CD14-positive monocyte (primary cell): ENCODE results near the gene GPN1. TPM values are rescaled to one million over a fixed set of nuclear protein-coding genes. Genes with fewer than 3 reads are reported as not detected.

Experiments
- DNase-seq, 3 donors: peaks; one replicate each; pipeline ENCODE4 v3.0.0-alpha.2; 2011 to 2022
- H2AFZ ChIP-seq: 2 replicates; pipeline ENCODE4 v1.6.0; 2012; ENCODE audit warnings: mild to moderate bottlenecking, low read depth, low read length, inconsistent platforms; ENCODE audit not compliant: insufficient read depth, poor library complexity, severe bottlenecking
- H3K27ac ChIP-seq, 2 donors: 1 replicate in 1 of 2; 2 replicates in 1 of 2; pipeline ENCODE4 v1.5.1; 2012 to 2013; ENCODE audit warnings: low read length in 2 of 2, control low read depth in 1 of 2, inconsistent platforms in 1 of 2, low read depth in 1 of 2, mild to moderate bottlenecking in 1 of 2
- H3K27me3 ChIP-seq, 2 donors: one replicate each; pipeline versions ENCODE4 v1.6.0 to v1.6.1; 2011 to 2013; ENCODE audit warnings: low read length in 2 of 2; ENCODE audit not compliant: control insufficient read depth in 2 of 2, insufficient read depth in 2 of 2
- H3K36me3 ChIP-seq, 2 donors: replicated peaks in 1 of 2; 1 replicate in 1 of 2; 2 replicates in 1 of 2; pipeline versions ENCODE4 v1.5.1 to v1.6.1; 2012 to 2013; ENCODE audit warnings: low read length in 2 of 2, control low read depth in 1 of 2, inconsistent platforms in 1 of 2, mild to moderate bottlenecking in 1 of 2; ENCODE audit not compliant: insufficient read depth in 2 of 2, control insufficient read depth in 1 of 2
- H3K4me1 ChIP-seq, 2 donors: 1 replicate in 1 of 2; 2 replicates in 1 of 2; pipeline versions ENCODE4 v1.5.1 to v1.6.1; 2012 to 2013; ENCODE audit warnings: low read length in 2 of 2, control low read depth in 1 of 2, inconsistent platforms in 1 of 2, mild to moderate bottlenecking in 1 of 2, moderate library complexity in 1 of 2; ENCODE audit not compliant: insufficient read depth in 2 of 2, control insufficient read depth in 1 of 2
- H3K4me2 ChIP-seq: replicated peaks from 2 replicates; pipeline ENCODE3; 2012; ENCODE audit warnings: low read length, moderate library complexity, mild to moderate bottlenecking; ENCODE audit not compliant: poor library complexity, severe bottlenecking; ENCODE audit errors: extremely low read depth
- H3K4me3 ChIP-seq, 3 experiments: fragments of 200-600 bp in 1 of 3; sonication (generic) in 1 of 3; replicated peaks in 1 of 3; 1 replicate in 2 of 3; 2 replicates in 1 of 3; pipeline ENCODE4 v1.5.1; 2011 to 2013; ENCODE audit warnings: low read length in 3 of 3, mild to moderate bottlenecking in 3 of 3, control low read depth in 2 of 3, low read depth in 2 of 3, inconsistent platforms in 1 of 3, moderate library complexity in 1 of 3
- H3K79me2 ChIP-seq: 2 replicates; pipeline ENCODE4 v1.6.0; 2012; ENCODE audit warnings: mild to moderate bottlenecking, control low read depth, inconsistent platforms, low read length, moderate library complexity; ENCODE audit not compliant: insufficient read depth
- H3K9ac ChIP-seq: 2 replicates; pipeline ENCODE4 v1.6.0; 2017; ENCODE audit warnings: low read length, mild to moderate bottlenecking; ENCODE audit not compliant: insufficient read depth, poor library complexity, severe bottlenecking
- H3K9me3 ChIP-seq, 2 donors: replicated peaks in 1 of 2; 1 replicate in 1 of 2; 2 replicates in 1 of 2; pipeline versions ENCODE4 v1.5.1 to v1.6.1; 2012 to 2013; ENCODE audit warnings: low read length in 2 of 2, control low read depth in 1 of 2; ENCODE audit not compliant: control insufficient read depth in 1 of 2, insufficient read depth in 1 of 2
- H4K20me1 ChIP-seq: 2 replicates; pipeline ENCODE4 v1.6.0; 2012; ENCODE audit warnings: mild to moderate bottlenecking, low read length, control low read depth, moderate library complexity; ENCODE audit not compliant: insufficient read depth
- H3K27ac Mint-ChIP-seq, 7 donors: one replicate each; pipeline ENCODE4 v1.8.0; 2020; ENCODE audit warnings: mild to moderate bottlenecking in 7 of 7, mixed read lengths in 7 of 7, moderate library complexity in 6 of 7, inconsistent platforms in 2 of 7
- H3K27me3 Mint-ChIP-seq, 3 donors: one replicate each; pipeline ENCODE4 v1.8.0; 2021 to 2022; ENCODE audit warnings: low read depth in 3 of 3, mild to moderate bottlenecking in 3 of 3, mixed read lengths in 3 of 3, moderate library complexity in 3 of 3, inconsistent platforms in 1 of 3
- H3K36me3 Mint-ChIP-seq, 2 donors: one replicate each; pipeline ENCODE4 v1.8.0; 2020; ENCODE audit warnings: mixed read lengths in 2 of 2, inconsistent platforms in 1 of 2, mild to moderate bottlenecking in 1 of 2
- H3K4me1 Mint-ChIP-seq: one replicate; pipeline ENCODE4 v1.8.0; 2020; ENCODE audit warnings: mild to moderate bottlenecking, mixed read lengths
- H3K4me3 Mint-ChIP-seq, 2 donors: one replicate each; pipeline ENCODE4 v1.8.0; 2020; ENCODE audit warnings: mild to moderate bottlenecking in 2 of 2, mixed read lengths in 2 of 2, moderate library complexity in 1 of 2
- H3K9me3 Mint-ChIP-seq, 7 donors: one replicate each; pipeline ENCODE4 v1.8.0; 2020 to 2022; ENCODE audit warnings: mixed read lengths in 7 of 7, mild to moderate bottlenecking in 6 of 7, moderate library complexity in 6 of 7, inconsistent platforms in 2 of 7
- CTCF ChIP-seq: fragments of 200-600 bp; IDR thresholded peaks from one replicate; pipeline ENCODE4 v1.8.0; 2022; ENCODE audit warnings: antibody characterized with exemption, mild to moderate bottlenecking
- WGBS: methylation state at CpG from one replicate; pipeline ENCODE4 v1.1.5; 2013; ENCODE audit warnings: missing lambda C conversion rate; ENCODE audit not compliant: insufficient coverage; 5-methylcytosine and 5-hydroxymethylcytosine counted together
- intact Hi-C, 2 donors: fragments of 100-400 bp; cut with micrococcal nuclease; formaldehyde crosslinking; loops; one replicate each; pipeline versions ENCODE4 v1.15.0 to v1.15.1; 2023
- polyA plus RNA-seq, 3 donors: library from polyadenylated mRNA; depleted of rRNA in 1 of 3; unstranded in 2 of 3; stranded (reverse) in 1 of 3; fragments of 300-500 nt in 2 of 3; fragments of >200 nt in 1 of 3; fragmentation: Illumina TruSeq in 2 of 3; gene quantifications; 1 replicate in 2 of 3; 2 replicates in 1 of 3; pipeline ENCODE4 v1.2.3, GENCODE V29; 2012 to 2021

Gene GPN1
- polyA plus RNA-seq, 3 donors, result 16.1 to 49.8 (median 46.8) TPM

- Histone ChIP-seq H4K20me1 (peaks cover 27% of the 10 kb centered on the region), H3K4me3 (peak overlapping the region in 1 of 3 experiments; percentile 87), H3K79me2 (peaks cover 65% of the 10 kb centered on the region), H3K4me2 (peak overlapping the region; percentile 85), H3K9me3 (peaks cover 0 to 4% of the 10 kb centered on the region in 2 donors), H3K27me3 (no peaks in the 10 kb centered on the region), H2AFZ (no peak overlapping the region), H3K9ac (no peak overlapping the region), H3K4me1 (peaks cover 24 to 25% of the 10 kb centered on the region in 2 donors), H3K27ac (no peak overlapping the region), H3K36me3 (peaks cover 0 to 5% of the 10 kb centered on the region in 2 donors)
- Mint-ChIP-seq H3K9me3 (peaks cover 3 to 20% (median 8%) of the 10 kb centered on the region in 7 donors), H3K4me3 (no peak overlapping the region), H3K36me3 (peaks cover 6 to 13% of the 10 kb centered on the region in 2 donors), H3K27me3 (peaks cover 0 to 2% (median 2%) of the 10 kb centered on the region in 3 donors), H3K27ac (peak overlapping the region in 2 of 7 donors; percentile 7 to 35), H3K4me1 (peaks cover 34% of the 10 kb centered on the region)
- intact Hi-C loops, result loop anchor here (10.0 kb wide), 2 partner anchors 90 to 160 kb away; partner anchors contain the start of genes NRBP1 (in 2 of the 2), FNDC4 (in 1 of the 2) and GCKR (in 1 of the 2)
- TF ChIP-seq CTCF, result no peak
- no peak for DNase-seq
- WGBS, result 96% methylated on average over 3 of the region's 3 CpGs
Measured at GRCh38 chr2:27584597-27584996, 44.3 kb upstream of the GPN1 start.

- no peak for DNase-seq
- TF ChIP-seq CTCF, result no peak
- no peak overlapping the region for H2AFZ ChIP-seq
- H3K4me3 ChIP-seq, result no peak overlapping the region
- H3K9me3 Mint-ChIP-seq, result peaks cover 11 to 20% (median 14%) of the 10 kb centered on the region in 7 donors
- H3K36me3 Mint-ChIP-seq, result peaks cover 10 to 25% of the 10 kb centered on the region in 2 donors
- peaks cover 25 to 29% of the 10 kb centered on the region in 2 donors for H3K4me1 ChIP-seq
- intact Hi-C loops, result loop anchor here (10.0 kb wide), 2 partner anchors 92 to 162 kb away; partner anchors contain the start of genes NRBP1 (in 2 of the 2), FNDC4 (in 1 of the 2) and GCKR (in 1 of the 2)
- peak overlapping the region in 2 of 7 donors; percentile 10 to 27 for H3K27ac Mint-ChIP-seq
- H3K79me2 ChIP-seq, result peaks cover 88% of the 10 kb centered on the region
- peaks cover 31% of the 10 kb centered on the region for H4K20me1 ChIP-seq
- H3K9me3 ChIP-seq, result peaks cover 0 to 17% of the 10 kb centered on the region in 2 donors
- H3K9ac ChIP-seq, result no peak overlapping the region
- no peaks in the 10 kb centered on the region for H3K27me3 Mint-ChIP-seq
- no CpG with 5 or more reads among the region's 2 CpGs for WGBS
- no peaks in the 10 kb centered on the region for H3K27me3 ChIP-seq
- H3K4me3 Mint-ChIP-seq, result no peak overlapping the region
- H3K27ac ChIP-seq, result no peak overlapping the region
- no peak overlapping the region for H3K4me2 ChIP-seq
- H3K4me1 Mint-ChIP-seq, result peaks cover 36% of the 10 kb centered on the region
- peaks cover 0 to 12% of the 10 kb centered on the region in 2 donors for H3K36me3 ChIP-seq
Measured at GRCh38 chr2:27587025-27587424, 41.8 kb upstream of the GPN1 start.
